Limb (tissue), 2 donors: Measurements from ENCODE around the gene ZNF438.
"Not testable (repeated sequence)": the region's sequence is repeated elsewhere in the genome, so short reads cannot be mapped to it uniquely, and the experiment has no call there.

Source experiments
- DNase-seq, 2 donors: peaks; one replicate each; pipeline ENCODE4 v3.0.0-alpha.2; 2016; ENCODE audit errors: extremely low spot score in 2 of 2

ZNF438 gene

DNA sequence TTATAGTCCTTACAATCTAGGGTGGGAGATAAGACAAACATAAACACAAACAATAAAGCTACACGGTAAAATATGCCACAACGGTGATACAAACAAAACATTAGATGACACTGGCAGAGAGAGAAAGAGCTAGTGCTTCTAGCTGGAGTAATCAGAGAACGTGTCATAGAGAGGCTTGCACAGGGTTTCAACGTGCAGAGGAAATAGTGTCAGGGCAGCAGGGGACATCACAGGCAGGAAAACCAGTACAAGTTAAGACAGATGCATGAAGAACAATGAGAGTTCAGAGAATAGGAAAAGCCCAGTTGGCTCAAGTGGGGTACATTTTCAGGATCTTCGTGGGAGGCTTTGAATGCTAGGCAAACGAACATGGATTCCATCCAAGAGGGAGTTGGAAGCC lies 91.4 kb downstream of the ZNF438 start:
- DNase-seq, result no peak

DNA sequence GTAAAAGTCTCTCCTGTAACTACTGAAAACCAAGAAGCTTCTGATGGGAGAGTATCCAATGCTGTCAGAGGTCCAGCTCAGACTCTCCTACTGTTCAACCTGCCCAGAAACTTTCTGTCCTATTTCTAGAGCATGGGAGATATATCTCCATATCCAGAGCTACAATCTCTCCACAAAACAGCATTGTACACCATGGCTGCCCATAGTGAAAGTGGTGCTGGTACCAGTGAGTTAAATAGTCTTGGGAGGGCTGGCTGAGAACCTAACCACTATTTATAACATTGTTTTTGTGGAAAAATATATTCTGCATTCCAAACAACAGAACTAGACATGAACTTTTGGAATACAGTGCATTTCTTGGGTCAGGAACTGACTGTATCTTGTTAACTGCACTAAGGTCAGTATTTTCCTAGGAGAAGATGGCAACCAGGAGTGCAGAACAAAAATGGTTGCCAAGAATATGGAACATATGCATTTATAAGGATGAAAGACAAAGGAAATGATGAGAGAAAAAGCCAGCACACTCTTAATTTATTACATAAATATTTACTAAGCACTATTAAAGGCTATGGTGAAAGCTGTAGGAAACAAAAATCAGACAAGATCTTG lies 91.9 kb downstream of the ZNF438 start:
- no peak for DNase-seq

DNA sequence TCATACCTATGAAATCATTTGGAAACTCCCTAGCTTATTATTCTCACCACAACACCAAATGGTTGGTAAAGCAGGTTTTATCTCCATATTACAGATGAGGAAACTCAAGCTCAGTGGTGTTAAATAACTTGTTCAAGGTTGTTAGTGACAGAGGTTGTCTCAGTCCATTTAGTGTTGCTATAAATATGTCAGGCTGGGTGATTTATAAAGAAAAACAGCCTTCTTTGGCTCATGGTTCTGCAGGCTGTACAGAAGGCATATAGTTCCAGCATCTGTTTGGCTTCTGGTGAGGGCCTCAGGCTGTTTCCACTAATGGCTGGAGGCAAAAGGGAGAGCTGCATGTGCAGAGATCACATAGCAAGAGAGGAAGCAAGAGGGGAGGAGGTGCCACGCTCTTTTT lies 96.6 kb downstream of the ZNF438 start:
- DNase-seq, result no peak

DNA sequence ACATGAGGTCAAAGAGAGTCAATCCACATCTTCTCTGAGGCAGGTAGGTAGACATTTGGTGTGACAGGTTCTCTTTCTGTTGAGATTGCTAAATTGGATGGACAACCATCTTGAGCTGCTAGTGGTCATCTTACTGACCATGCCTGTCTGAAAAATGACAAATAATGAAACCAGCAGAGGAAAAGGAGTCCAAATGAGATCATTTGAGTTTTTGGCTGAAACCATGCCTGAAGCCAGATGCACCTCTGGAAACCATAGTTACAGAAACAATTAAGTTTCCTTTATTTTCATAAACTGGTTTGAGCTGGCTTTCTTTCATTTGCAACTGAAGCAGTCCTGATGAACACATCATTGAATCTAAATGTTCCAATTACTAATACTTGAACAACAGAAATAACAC lies 100.6 kb downstream of the ZNF438 start:
- DNase-seq, result no peak

DNA sequence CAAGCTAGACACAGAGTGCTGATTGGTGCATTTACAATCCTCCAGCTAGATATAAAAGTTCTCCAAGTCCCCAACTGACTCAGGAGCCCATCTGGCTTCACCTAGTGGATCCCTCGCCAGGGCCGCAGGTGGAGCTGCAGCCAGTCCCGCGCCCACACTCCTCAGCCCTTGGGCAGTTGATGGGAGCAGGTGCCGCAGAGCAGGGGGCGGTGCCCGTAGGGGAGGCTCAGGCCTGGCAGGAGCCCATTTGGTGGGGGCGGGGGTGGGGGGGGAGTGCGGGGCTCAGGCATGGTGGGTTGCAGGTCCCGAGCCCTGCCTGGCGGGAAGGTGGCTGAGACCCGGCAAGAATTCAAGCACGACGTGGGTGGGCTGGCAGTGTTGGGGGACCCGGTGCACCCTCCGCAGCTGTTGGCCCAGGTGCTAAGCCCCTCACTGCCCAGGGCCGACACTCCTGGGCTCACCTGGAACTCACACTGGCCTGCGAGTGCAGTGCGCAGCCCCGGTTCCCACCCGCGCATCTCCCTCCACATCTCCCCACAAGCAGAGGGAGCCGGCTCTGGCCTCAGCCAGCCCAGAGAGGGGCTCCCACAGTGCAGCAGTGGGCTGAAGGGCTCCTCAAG lies 101.7 kb downstream of the ZNF438 start:
- no peak for DNase-seq

DNA sequence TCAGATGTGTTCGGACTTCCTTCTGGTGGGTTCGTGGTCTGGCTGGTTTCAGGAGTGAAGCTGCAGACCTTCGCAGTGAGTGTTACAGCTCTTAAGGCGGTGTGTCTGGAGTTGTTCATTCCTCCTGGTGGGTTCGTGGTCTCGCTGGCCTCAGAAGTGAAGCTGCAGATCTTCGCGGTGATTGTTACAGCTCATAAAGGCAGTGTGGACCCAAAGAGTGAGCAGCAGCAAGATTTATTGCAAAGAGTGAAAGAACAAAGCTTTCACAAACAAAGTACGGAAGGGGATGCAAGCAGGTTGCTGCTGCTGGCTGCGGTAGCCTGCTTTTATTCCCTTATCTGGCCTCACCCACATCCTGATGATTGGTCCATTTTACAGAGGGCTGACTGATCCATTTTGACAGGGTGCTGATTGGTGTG lies 102.3 kb downstream of the ZNF438 start:
- not testable (repeated sequence) for DNase-seq

DNA sequence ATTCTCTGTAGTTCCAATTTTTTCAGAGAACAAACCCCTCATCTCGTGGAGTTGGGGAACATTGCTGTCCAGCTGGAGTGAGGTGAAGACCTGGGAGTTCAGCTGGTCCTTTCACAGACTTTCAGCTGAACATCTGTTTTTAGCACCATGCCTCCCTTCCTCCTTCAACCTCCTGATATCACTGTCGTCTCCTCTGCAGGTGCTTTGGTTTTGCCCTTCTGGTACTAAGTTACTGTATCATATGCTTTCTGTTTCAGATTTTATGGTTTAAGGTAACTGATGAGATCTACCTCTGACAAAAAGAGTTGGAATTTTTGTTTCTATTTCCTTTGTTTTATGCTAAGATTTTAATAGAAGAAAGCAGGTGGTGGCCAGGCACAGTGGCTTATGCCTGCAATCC lies 102.9 kb downstream of the ZNF438 start:
- no peak for DNase-seq

DNA sequence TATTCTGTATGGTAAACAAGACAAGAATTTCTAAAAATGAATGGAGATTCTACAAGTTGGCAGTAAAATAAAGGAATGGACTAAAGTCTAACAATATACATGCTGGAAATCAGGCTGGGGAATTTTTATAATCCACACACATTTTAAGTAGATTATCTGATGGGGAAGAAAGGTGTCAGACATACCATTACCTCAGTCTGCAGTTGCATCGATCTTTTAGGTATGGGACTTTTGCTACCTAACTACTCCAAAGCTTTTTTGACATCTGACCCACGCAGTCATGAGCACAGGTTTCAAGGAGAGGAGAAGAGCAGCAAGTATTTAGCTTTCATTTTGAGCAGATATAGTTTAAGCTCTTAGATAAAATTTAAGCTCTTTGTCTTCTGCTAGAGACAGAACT lies 113.0 kb downstream of the ZNF438 start:
- no peak for DNase-seq

DNA sequence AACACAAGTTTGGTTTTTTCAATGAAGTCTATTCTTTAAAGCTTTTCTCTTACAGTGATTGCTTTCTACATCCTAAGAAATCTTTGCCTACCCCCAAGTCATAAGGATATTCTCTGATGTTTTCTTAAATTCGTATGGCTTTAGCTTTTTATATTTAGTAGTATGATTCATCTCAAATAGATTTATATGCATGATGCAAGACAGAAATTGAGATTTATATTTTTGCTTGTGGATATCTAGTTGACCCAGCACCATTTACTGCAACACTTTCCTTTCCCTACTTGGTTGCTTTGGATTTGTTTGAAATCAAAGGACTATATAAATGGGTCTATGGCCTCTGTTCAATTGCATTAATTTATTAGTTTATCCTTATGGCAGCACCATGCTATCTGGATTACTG lies 113.9 kb downstream of the ZNF438 start:
- DNase-seq, result no peak

DNA sequence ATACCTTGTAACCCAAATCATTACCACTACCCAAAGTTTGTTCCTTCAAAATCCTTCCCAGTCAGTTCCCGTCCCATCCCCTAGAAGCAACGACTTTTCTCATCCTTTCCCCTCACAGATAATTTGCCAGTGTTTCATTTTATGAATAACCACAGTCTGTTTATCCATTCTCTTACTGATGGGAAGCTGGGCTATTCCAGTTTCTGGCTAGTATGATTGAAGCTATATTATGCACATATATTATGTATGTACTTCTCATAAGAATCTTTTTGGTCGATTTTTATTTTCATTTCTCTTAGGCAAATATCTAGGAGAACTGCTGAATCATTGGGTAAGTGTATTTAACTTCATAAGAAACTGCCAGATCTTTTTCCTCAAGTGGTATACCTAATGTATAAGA lies 114.6 kb downstream of the ZNF438 start:
- DNase-seq, result no peak

DNA sequence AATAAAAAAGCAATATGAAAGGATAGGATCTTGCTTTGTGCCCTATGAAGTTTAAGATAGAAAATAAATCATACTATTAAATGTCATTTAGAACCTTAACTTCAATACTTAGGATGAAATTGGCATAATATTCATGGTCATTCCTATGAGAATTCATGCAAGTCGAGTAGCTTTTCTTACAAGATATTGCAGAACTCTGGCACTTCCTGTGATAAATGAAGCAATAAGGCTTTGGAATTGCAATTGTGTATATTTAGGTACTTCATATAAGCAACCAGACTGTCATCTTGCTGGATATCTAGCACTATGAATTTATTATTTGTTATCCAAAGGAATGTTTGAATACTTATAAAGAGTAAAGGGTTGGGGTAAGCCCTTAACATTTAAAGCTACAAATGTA lies 116.5 kb downstream of the ZNF438 start:
- no peak for DNase-seq

DNA sequence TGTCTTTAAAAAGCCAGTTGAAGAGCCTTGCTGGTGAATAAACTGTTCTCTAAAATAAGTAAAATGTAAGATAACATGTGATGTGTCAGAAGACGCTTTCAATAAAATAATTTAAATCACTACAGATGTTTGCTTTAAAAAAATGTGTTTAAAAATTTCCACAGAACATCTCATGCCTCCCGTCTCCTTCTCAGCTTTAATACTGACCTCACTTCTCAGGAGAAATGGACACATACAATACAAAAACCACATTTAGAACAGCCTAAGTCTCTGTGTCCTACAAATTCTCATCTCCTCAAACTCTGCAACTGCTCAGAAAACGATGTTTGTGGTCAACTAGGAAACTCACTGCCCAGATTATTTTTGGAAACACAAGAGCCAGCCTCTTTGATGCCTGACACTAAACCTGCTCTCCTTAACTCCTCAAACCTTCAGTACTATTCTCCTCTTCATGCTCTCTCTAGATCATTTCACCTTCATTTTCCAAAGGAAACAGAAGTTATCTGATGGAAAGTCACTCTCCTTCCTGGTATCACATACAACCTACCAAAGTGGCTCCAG lies 120.3 kb downstream of the ZNF438 start:
- DNase-seq, result no peak

DNA sequence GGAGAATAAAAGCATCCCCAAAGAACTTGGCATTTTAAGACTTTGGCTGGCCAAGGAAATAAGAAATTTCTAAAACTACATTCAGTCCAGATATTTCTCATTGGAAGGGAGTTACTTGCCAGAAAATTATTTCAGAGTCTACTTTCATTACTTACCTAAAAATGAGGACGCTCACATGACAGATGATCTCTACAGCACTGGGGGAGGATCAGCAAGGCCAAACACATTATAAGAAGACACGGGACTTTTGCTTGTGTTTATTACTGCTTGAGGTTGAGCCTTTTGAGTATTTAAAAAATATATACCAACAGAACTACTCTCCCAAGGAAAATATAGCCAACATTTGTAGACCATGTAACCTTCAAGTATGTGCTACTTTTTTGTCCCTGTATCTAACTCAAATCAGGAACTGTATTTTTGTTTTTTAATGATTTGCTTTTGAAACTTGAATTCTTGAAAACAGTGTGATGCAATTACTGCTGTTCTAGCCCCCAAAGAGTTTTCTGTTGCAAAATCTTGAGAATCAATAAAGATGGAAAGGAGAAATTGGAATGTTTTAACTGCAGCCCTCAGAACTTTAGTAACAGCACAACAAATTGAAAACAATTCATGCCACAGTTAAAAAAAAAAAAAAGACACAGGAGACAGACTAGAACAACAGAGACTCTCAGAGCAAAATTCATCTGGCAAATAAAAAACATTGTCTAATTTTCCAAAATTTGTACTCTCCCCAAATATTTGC lies 128.1 kb downstream of the ZNF438 start:
- no peak for DNase-seq

DNA sequence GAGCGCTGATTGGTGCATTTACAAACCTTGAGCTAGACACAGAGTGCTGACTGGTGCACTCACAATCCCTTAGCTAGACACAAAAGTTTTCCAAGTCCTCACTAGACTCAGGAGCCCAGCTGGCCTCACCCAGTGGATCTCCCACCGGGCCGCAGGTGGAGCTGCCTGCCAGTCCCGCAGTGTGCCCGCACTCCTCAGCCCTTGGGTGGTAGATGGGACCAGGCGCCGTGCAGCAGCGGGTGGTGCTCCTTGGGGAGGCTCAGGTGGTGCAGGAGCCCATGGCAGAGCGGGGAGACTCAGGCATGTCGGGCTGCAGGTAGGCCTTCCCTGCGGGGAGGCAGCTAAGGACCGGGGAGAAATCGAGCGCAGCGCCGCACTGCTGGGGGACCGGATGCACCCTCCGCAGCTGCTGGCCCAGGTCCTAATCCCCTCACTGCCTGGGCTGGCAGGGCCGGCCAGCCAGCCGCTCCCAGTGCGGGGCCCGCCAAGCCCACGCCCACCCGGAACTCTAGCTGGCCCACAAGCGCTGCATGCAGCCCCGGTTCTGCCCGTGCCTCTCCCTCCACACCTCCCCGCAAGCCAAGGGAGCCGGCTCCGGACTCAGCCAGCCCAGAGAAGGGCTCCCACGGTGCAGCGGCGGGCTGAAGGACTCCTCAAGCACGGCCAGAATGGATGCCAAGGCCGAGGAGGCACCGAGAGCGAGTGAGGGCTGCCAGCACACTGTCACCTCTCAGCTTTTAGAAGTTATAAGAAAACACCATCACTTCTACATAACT lies 128.9 kb downstream of the ZNF438 start:
- DNase-seq, result no peak

DNA sequence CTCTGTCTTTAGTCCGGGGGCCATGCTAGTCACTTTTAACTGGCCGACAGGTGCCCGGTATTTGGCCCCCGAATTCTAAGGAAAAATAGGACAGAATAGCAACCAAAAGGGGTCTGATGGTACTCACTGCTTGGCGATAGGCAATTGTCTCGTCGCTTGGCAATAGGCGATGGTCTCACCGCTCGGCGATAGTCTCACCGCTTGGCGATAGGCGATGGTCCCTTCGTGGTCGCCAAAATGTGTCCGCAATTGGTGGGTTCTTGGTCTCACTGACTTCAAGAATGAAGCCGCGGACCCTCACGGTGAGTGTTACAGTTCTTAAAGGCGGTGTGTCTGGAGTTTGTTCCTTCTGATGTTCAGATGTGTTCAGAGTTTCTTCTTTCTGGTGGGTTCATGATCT lies 130.2 kb downstream of the ZNF438 start:
- DNase-seq, result not testable (repeated sequence)

DNA sequence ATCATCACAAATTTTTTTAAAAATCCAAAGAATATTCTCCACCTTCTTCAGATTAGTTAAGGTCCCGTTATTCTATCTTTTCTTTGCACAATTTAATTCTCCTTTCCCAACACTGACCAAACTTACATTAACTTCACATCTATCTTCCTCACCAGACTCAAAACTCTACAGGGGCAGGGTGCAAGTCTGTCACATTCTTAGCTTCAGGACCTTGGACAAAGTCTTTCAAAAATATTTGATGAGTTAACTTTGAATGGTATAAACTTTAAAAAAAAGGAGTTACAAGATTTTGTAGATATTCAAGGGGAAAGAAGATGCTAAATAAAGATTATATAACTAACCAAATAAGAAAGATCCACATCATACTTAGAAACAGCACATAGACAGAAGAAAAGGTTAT lies 132.7 kb downstream of the ZNF438 start:
- no peak for DNase-seq

DNA sequence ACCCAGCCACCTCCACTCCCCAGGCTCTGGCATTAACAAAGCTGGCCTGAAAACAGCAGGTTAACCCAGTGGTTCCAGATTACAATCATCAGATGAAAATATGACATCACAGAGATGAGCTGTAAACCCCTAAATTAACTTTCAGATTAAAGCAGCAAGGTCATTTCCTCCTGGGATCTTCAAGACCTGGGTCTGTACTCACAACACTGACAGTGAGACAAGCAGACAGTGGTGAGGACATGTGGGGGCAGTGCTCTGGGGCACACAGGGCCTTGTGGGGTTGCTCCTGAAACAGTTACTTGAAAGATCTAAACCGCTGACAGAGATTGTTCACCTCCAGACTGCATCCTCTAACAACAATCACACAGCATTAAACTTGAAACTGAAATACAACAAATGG lies 134.1 kb downstream of the ZNF438 start:
- no peak for DNase-seq

DNA sequence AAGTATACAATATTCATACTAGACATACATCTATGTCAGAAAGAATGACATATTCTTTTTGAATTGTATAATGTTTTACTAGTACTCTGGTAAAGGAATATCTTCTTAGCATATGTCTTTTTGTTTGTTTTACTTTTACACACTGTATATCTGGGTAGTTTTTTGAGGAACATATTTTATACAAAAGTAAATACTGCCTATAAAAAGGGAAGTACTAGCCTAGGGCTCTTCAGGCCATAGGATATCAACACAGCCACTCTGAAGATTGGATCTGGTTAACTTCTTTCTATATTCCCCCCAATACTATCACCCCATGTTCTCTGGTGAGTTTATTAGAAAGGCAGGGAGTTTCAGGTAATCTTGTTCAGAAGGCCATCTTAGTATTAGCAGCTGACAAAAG lies 134.6 kb downstream of the ZNF438 start:
- no peak for DNase-seq

DNA sequence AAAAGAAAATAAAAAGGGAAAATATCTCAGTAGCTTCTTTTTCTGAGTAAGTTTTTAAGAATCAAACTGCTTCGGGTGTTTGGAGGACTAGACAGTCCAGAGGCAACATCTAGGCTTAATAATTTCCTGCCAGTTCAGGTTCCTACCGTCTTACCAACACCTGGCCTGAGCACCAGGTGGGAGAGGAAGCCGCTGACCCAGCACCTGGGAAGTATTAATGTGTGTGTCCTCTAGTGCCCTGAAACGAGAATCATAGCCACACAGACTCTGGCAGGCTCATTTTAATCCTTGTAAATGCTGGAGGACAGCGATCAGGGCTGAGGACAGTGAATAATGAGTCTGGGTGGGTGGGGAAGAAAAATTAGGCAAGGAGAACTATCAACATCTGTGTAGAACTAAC lies 137.4 kb downstream of the ZNF438 start:
- DNase-seq, result no peak

DNA sequence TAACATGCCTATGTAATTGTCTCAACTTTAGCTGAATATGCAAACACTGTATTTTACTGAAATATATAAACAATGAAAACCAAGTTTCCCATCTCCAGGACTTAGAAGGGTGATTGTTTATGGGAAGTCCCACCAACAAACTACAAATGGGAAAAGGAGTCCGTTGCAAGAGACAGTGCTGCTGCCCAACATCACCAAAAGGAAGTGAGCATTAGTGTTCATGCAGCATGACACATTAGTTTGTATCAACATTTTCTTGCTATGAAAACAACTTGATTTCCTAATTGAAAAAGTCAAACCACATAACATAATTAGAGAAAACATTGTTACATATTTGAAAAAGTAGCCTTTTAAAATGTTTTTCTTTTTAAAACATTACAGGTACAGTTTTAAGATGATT lies 138.5 kb downstream of the ZNF438 start:
- no peak for DNase-seq

DNA sequence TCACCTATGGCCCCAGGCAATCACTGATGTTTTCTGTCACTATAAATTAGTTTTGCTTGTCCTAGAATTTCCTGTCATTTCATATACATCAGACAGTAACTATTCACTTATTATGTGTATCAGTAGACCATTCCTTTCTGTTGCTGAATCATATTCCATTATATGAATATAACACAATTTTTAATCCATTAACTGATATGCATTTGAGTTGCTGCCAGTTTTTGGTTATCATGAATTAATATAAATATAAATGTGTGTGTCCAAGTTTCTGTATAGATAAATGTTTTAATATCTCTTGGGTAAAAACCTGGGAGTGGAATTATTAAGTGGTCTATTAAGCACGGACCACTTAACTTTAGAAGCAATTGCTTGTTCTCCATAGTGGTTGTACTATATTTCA lies 143.8 kb downstream of the ZNF438 start:
- no peak for DNase-seq

DNA sequence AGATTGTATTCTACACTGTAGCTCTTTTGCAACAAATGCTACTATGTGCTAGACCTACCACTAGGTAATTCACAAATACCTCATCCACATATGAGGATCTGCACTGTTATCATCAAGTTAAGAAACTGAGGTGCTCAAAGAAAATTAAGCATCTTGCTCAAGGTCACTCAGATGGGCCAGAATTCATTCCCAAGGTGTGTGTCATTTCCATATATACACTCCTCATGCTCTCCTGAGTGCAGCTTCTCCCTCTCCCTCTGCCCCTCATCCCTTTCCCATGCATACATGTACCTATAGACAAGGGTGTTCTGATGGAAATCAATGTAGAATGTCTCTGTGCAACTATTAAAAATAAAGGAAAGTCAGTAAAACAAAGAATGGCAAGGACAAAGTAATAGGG lies 146.2 kb downstream of the ZNF438 start:
- no peak for DNase-seq
